A673 (cell line): Measurements from ENCODE around the gene POF1B. TPM values are rescaled to one million over a fixed set of nuclear protein-coding genes. Genes with fewer than 3 reads are reported as not detected.

Experiments used
- BruUV-seq: library from RNA; stranded (reverse); fragments of 400-500 nt; replicated peaks from 2 replicates; lab custom pipeline; 2021; lab: Mats Ljungman, UMichigan
- CTCF ChIA-PET: fragments of 300-600 bp; sonication (Branson Sonifier 250); formaldehyde crosslinking; loops from one replicate; lab custom pipeline; 2022; ENCODE audit warnings: antibody characterized with exemption; lab: Charles Lee
- POLR2A ChIA-PET: fragments of 300-600 bp; sonication (Branson Sonifier 250); formaldehyde crosslinking; loops from one replicate; lab custom pipeline; 2022; ENCODE audit warnings: antibody characterized with exemption; ENCODE audit not compliant: low non-redundant PET; lab: Charles Lee
- DNase-seq: peaks from one replicate; pipeline ENCODE4 v3.0.0-alpha.2; 2015; ENCODE audit warnings: low spot score
- H3K27ac ChIP-seq: fragments of 200-600 bp; sonication (generic); 2 replicates; pipeline ENCODE4 v1.5.1; 2016; ENCODE audit warnings: mixed run types, low read depth, mild to moderate bottlenecking, mixed read lengths, antibody characterized with exemption, low read length; ENCODE audit not compliant: poor library complexity, severe bottlenecking
- H3K27me3 ChIP-seq: fragments of 200-600 bp; sonication (generic); replicated peaks from 2 replicates; pipeline ENCODE4 v1.6.1; 2017; ENCODE audit warnings: mixed run types, low read depth, mild to moderate bottlenecking, mixed read lengths, antibody characterized with exemption, low read length; ENCODE audit not compliant: insufficient read depth, poor library complexity
- H3K36me3 ChIP-seq: fragments of 200-600 bp; sonication (generic); 2 replicates; pipeline ENCODE4 v1.6.1; 2016; ENCODE audit warnings: mixed run types, mild to moderate bottlenecking, mixed read lengths, antibody characterized with exemption, low read length; ENCODE audit not compliant: insufficient read depth, poor library complexity, severe bottlenecking
- H3K4me1 ChIP-seq: fragments of 200-600 bp; sonication (generic); 2 replicates; pipeline ENCODE4 v1.6.1; 2017; ENCODE audit warnings: mixed run types, mild to moderate bottlenecking, mixed read lengths, antibody characterized with exemption, low read length; ENCODE audit not compliant: insufficient read depth, poor library complexity, severe bottlenecking
- H3K4me3 ChIP-seq: fragments of 200-600 bp; sonication (generic); 2 replicates; pipeline ENCODE4 v1.5.1; 2016; ENCODE audit warnings: low read depth, mixed run types, mild to moderate bottlenecking, mixed read lengths, low read length; ENCODE audit not compliant: poor library complexity, severe bottlenecking
- H3K9me3 ChIP-seq: fragments of 200-600 bp; sonication (generic); 2 replicates; pipeline ENCODE4 v1.6.1; 2016; ENCODE audit warnings: mixed run types, low read depth, mild to moderate bottlenecking, mixed read lengths, antibody characterized with exemption, low read length; ENCODE audit not compliant: poor library complexity, severe bottlenecking
- CTCF ChIP-seq: fragments of 300-800, 200-600 bp; sonication (generic); conservative IDR thresholded peaks from 2 replicates; pipeline ENCODE4 v1.5.1; 2017; ENCODE audit warnings: low read depth, mild to moderate bottlenecking, antibody characterized with exemption, low read length, moderate library complexity, mixed read lengths
- EZH2 ChIP-seq: fragments of 200-600 bp; sonication (generic); IDR thresholded peaks from 2 replicates; pipeline ENCODE4 v1.6.1; 2017; ENCODE audit warnings: borderline replicate concordance, low read depth, mild to moderate bottlenecking, mixed read lengths, antibody characterized with exemption, low read length; ENCODE audit not compliant: poor library complexity, severe bottlenecking
- intact Hi-C: fragments of 100-400 bp; cut with micrococcal nuclease; formaldehyde crosslinking; loops from one replicate; pipeline ENCODE4 v1.10.0; 2022; ENCODE audit not compliant: unreplicated experiment
- total RNA-seq: library from RNA; stranded (reverse); gene quantifications from 2 replicates; pipeline ENCODE4 v1.2.3, GENCODE V29; 2021

The POF1B gene
- total RNA-seq, 1 experiment from 2014 or later = not detected

- Histone ChIP-seq H3K27me3 (no peaks in the 10 kb centered on the region), H3K4me3 (no peak overlapping the region), H3K36me3 (no peaks in the 10 kb centered on the region), H3K9me3 (no peaks in the 10 kb centered on the region), H3K4me1 (no peaks in the 10 kb centered on the region), H3K27ac (no peak overlapping the region)
- CTCF ChIA-PET = no interaction called here
- no peak for DNase-seq
- no TSS peak for BruUV-seq
- POLR2A ChIA-PET = no interaction called here
- TF ChIP-seq CTCF (no peak), EZH2 (no peak)
- intact Hi-C loops = no loop called here
Measured at GRCh38 chrX:85391878-85392238, 12.4 kb upstream of the POF1B start.

GRCh38 chrX:85391185-85391877, 11.9 kb upstream of the POF1B start:
- ChIA-PET CTCF (no interaction called here), POLR2A (no interaction called here)
- DNase-seq = no peak
- Histone ChIP-seq H3K4me3 (no peak overlapping the region), H3K4me1 (no peaks in the 10 kb centered on the region), H3K27me3 (no peaks in the 10 kb centered on the region), H3K27ac (no peak overlapping the region), H3K36me3 (no peaks in the 10 kb centered on the region), H3K9me3 (no peaks in the 10 kb centered on the region)
- intact Hi-C loops = no loop called here
- TF ChIP-seq EZH2 (no peak), CTCF (no peak)
- BruUV-seq = no TSS peak

GRCh38 chrX:85381602-85382001, 2.1 kb upstream of the POF1B start:
- no peak for DNase-seq
- ChIA-PET POLR2A (no interaction called here), CTCF (no interaction called here)
- no TSS peak for BruUV-seq
- H3K36me3 ChIP-seq = no peaks in the 10 kb centered on the region
- H3K27me3 ChIP-seq = no peaks in the 10 kb centered on the region
- intact Hi-C loops = no loop called here
- no peaks in the 10 kb centered on the region for H3K4me1 ChIP-seq
- no peak overlapping the region for H3K4me3 ChIP-seq
- no peaks in the 10 kb centered on the region for H3K9me3 ChIP-seq
- TF ChIP-seq EZH2 = no peak
- no peak for TF ChIP-seq CTCF
- H3K27ac ChIP-seq = no peak overlapping the region
